ENCODE results near the gene RAB10. TPM values are rescaled to one million over a fixed set of nuclear protein-coding genes. Genes with fewer than 3 reads are reported as not detected.

The RAB10 gene
- total and polyA plus RNA-seq, 4 donors, result 26.6 to 52.2 (median 41.6) TPM

- H3K9me3 ChIP-seq (ENCODE audit: control insufficient read depth in 4 of 4, low read length in 3 of 4), result no peaks in the 10 kb centered on the region
- no peak overlapping the region for H3K4me3 ChIP-seq (ENCODE audit: low read depth in 1 of 3, low read length in 3 of 3)
- no peaks in the 10 kb centered on the region for H3K36me3 ChIP-seq (ENCODE audit: control insufficient read depth in 4 of 4, insufficient read depth in 3 of 4, low read depth in 1 of 4, low read length in 3 of 4)
- peaks cover 0 to 2% (median 0%) of the 10 kb centered on the region in 4 donors for H3K4me1 ChIP-seq (ENCODE audit: control insufficient read depth in 4 of 4, insufficient read depth in 4 of 4, low read length in 3 of 4)
- no peak overlapping the region for H3K9ac ChIP-seq (ENCODE audit: low read depth in 1 of 2, low read length in 2 of 2)
- no peak overlapping the region for H3K27ac ChIP-seq (ENCODE audit: low read depth in 1 of 2, low read length in 2 of 2)
- no peaks in the 10 kb centered on the region for H3K27me3 ChIP-seq (ENCODE audit: control insufficient read depth in 4 of 4, insufficient read depth in 4 of 4, low read length in 3 of 4)
- TF ChIP-seq CTCF (IDR thresholded peaks at IDR 0.05; ENCODE audit: low read depth, low read length, missing input control) (no peak), FOXA2 (IDR thresholded peaks at IDR 0.05) (no peak), HNF4A (conservative IDR thresholded peaks at IDR 0.05) (no peak)
- DNase-seq (ENCODE audit: low spot score), result no peak
Observed at GRCh38 chr2:26052740-26053139, 18.9 kb downstream of the RAB10 start.

GRCh38 chr2:26054598-26055348, 20.9 kb downstream of the RAB10 start:
- Histone ChIP-seq H3K4me1 (ENCODE audit: control insufficient read depth in 4 of 4, insufficient read depth in 4 of 4, low read length in 3 of 4) (peaks cover 3 to 11% (median 10%) of the 10 kb centered on the region in 4 donors), H3K9ac (ENCODE audit: low read depth in 1 of 2, low read length in 2 of 2) (no peak overlapping the region), H3K4me3 (ENCODE audit: low read depth in 1 of 3, low read length in 3 of 3) (no peak overlapping the region), H3K27me3 (ENCODE audit: control insufficient read depth in 4 of 4, insufficient read depth in 4 of 4, low read length in 3 of 4) (no peaks in the 10 kb centered on the region), H3K36me3 (ENCODE audit: control insufficient read depth in 4 of 4, insufficient read depth in 3 of 4, low read depth in 1 of 4, low read length in 3 of 4) (no peaks in the 10 kb centered on the region), H3K9me3 (ENCODE audit: control insufficient read depth in 4 of 4, low read length in 3 of 4) (no peaks in the 10 kb centered on the region), H3K27ac (ENCODE audit: low read depth in 1 of 2, low read length in 2 of 2) (no peak overlapping the region)
- no peak for TF ChIP-seq YY1 (IDR thresholded peaks at IDR 0.05)
- no peak for TF ChIP-seq REST (IDR thresholded peaks at IDR 0.05)
- TF ChIP-seq FOXA1 (IDR thresholded peaks at IDR 0.05), result no peak
- no peak for DNase-seq (ENCODE audit: low spot score)
- 85% methylated on average over 4 of the region's 4 CpGs for WGBS

- DNase-seq (ENCODE audit: low spot score), result no peak
- TF ChIP-seq FOXA2 (IDR thresholded peaks at IDR 0.05) (peak; percentile 20), HNF4A (conservative IDR thresholded peaks at IDR 0.05) (peak; percentile 14 to 27), HNF4G (IDR thresholded peaks at IDR 0.05) (no peak), TAF1 (conservative IDR thresholded peaks at IDR 0.05) (no peak), RXRA (IDR thresholded peaks at IDR 0.05) (peak in 1 of 2 donors; percentile 23)
- 55% methylated on average over 4 of the region's 4 CpGs for WGBS
Observed at GRCh38 chr2:26058390-26058789, 24.5 kb downstream of the RAB10 start.

More at GRCh38 chr2:26058390-26058789, 24.5 kb downstream of the RAB10 start:
- Histone ChIP-seq H3K4me1 (ENCODE audit: control insufficient read depth in 4 of 4, insufficient read depth in 4 of 4, low read length in 3 of 4) (peaks cover 3 to 11% (median 10%) of the 10 kb centered on the region in 4 donors), H3K27me3 (ENCODE audit: control insufficient read depth in 4 of 4, insufficient read depth in 4 of 4, low read length in 3 of 4) (no peaks in the 10 kb centered on the region), H3K36me3 (ENCODE audit: control insufficient read depth in 4 of 4, insufficient read depth in 3 of 4, low read depth in 1 of 4, low read length in 3 of 4) (no peaks in the 10 kb centered on the region), H3K27ac (ENCODE audit: low read depth in 1 of 2, low read length in 2 of 2) (no peak overlapping the region), H3K4me3 (ENCODE audit: low read depth in 1 of 3, low read length in 3 of 3) (no peak overlapping the region), H3K9me3 (ENCODE audit: control insufficient read depth in 4 of 4, low read length in 3 of 4) (no peaks in the 10 kb centered on the region), H3K9ac (ENCODE audit: low read depth in 1 of 2, low read length in 2 of 2) (no peak overlapping the region)

All from liver (tissue), 9 donors.